Measurements from ENCODE around the gene GNB1. TPM values are rescaled to one million over a fixed set of nuclear protein-coding genes. Genes with fewer than 3 reads are reported as not detected.
"Not testable (repeated sequence)": the region's sequence is repeated elsewhere in the genome, so short reads cannot be mapped to it uniquely, and the experiment has no call there.

Gene GNB1
- total and polyA plus RNA-seq, 2 of the 4 experiments (the other 2 are of a cell fraction), result 73.5 to 371 TPM

GRCh38 chr1:1749941-1750340, 140.9 kb downstream of the GNB1 start:
- WGBS, 2 experiments (ENCODE audit: extremely low coverage in 2 of 2, insufficient read length in 1 of 2), result no CpG with 5 or more reads among the region's 9 CpGs
- H3K9ac ChIP-seq (ENCODE audit: low read depth, low read length); ATAC-seq (ENCODE audit: low read depth); H3K79me1 ChIP-seq (ENCODE audit: low read depth in 1 of 2, low read length in 2 of 2); H3K4me1 ChIP-seq (ENCODE audit: control insufficient read depth, insufficient read depth, low read length); H4K5ac ChIP-seq (ENCODE audit: low read depth, low read length); H3K23ac ChIP-seq (ENCODE audit: low read depth, low read length); H2BK120ac ChIP-seq (ENCODE audit: low read depth, low read length); H3K4me3 ChIP-seq (ENCODE audit: insufficient read depth, low read depth, low read length); H2AK9ac ChIP-seq (replicated peaks; ENCODE audit: low read depth, low read length, poor library complexity); H2BK15ac ChIP-seq (ENCODE audit: low read depth, low read length); H3K14ac ChIP-seq (replicated peaks; ENCODE audit: low read depth, low read length); CTCF ChIA-PET; in situ Hi-C loops (cut with MboI; ENCODE audit: low sequenced_read_pairs); H2BK5ac ChIP-seq (ENCODE audit: low read depth, low read length, poor library complexity, severe bottlenecking); BruUV-seq (replicated peaks); POLR2A ChIA-PET (ENCODE audit: unreplicated experiment); H3K27ac ChIP-seq (ENCODE audit: insufficient read depth, low read length); H3K27me3 ChIP-seq (ENCODE audit: control insufficient read depth, insufficient read depth, low read length); H2AK5ac ChIP-seq (ENCODE audit: low read depth, low read length); dilution Hi-C loops (cut with HindIII; ENCODE audit: low sequenced_read_pairs, unreplicated experiment); H3K4me2 ChIP-seq (ENCODE audit: low read depth, low read length); H4K91ac ChIP-seq (ENCODE audit: insufficient read depth, low read depth, low read length); H3K9me1 ChIP-seq (ENCODE audit: insufficient read depth, low read length); H4K8ac ChIP-seq (ENCODE audit: low read depth in 2 of 2, low read length in 2 of 2); H3K18ac ChIP-seq (ENCODE audit: low read depth, low read length); H3K56ac ChIP-seq (ENCODE audit: extremely low read depth, insufficient read depth, low read length); DNase-seq; intact Hi-C loops (cut with micrococcal nuclease); H2AFZ ChIP-seq (replicated peaks; ENCODE audit: low read length, poor library complexity); H3K9me3 ChIP-seq (ENCODE audit: control insufficient read depth, insufficient read depth, low read length); H3K4ac ChIP-seq (ENCODE audit: low read depth, low read length); H2BK20ac ChIP-seq (ENCODE audit: low read depth, low read length); H4K20me1 ChIP-seq (ENCODE audit: insufficient read depth, low read length): not testable (repeated sequence)
- H3K36me3 ChIP-seq (ENCODE audit: control insufficient read depth, insufficient read depth, low read length), result peaks cover 15% of the 10 kb centered on the region; the same call in 1 of the 2 replicates

All from IMR-90 (cell line).